HepG2 (cell line): ENCODE results near the gene MICA. TPM values are rescaled to one million over a fixed set of nuclear protein-coding genes. Genes with fewer than 3 reads are reported as not detected.
A peak's percentile ranks its signal among the peaks of the same experiment; 100 is the strongest.

Experiments
- ATF7 ChIP-seq, 2 experiments: fragments of 450-650 bp in 1 of 2; sonication (generic) in 1 of 2; formaldehyde crosslinking in 1 of 2; IDR thresholded peaks; 2 replicates each; pipeline versions ENCODE4 v1.4.0 to v1.6.1; 2016 to 2020; ENCODE audit warnings: antibody characterized with exemption in 1 of 2, mild to moderate bottlenecking in 1 of 2, missing genetic modification reagents in 1 of 2
- BRCA1 ChIP-seq: sonication (generic); formaldehyde crosslinking; IDR thresholded peaks from 2 replicates; pipeline ENCODE4 v1.4.0; 2020; ENCODE audit warnings: missing genetic modification reagents
- CSRNP1 ChIP-seq: sonication (generic); formaldehyde crosslinking; IDR thresholded peaks from 2 replicates; pipeline ENCODE4 v1.8.1; 2023; ENCODE audit warnings: mild to moderate bottlenecking, missing genetic modification reagents
- IRF9 ChIP-seq: sonication (generic); formaldehyde crosslinking; IDR thresholded peaks from 2 replicates; pipeline ENCODE4 v1.8.0; 2022; ENCODE audit warnings: missing genetic modification reagents, mild to moderate bottlenecking, borderline replicate concordance
- NCOA5 ChIP-seq: sonication (generic); formaldehyde crosslinking; IDR thresholded peaks from 2 replicates; pipeline ENCODE4 v1.4.0; 2020; ENCODE audit warnings: missing genetic modification reagents
- PAXIP1 ChIP-seq: sonication (generic); formaldehyde crosslinking; conservative IDR thresholded peaks from 2 replicates; pipeline ENCODE4 v1.4.0; 2020; ENCODE audit warnings: mild to moderate bottlenecking, missing genetic modification reagents, moderate library complexity
- RAD51 ChIP-seq: fragments of 450-650 bp; IDR thresholded peaks from 2 replicates; pipeline ENCODE4 v1.6.1; 2016; ENCODE audit warnings: borderline replicate concordance
- SALL2 ChIP-seq: sonication (generic); formaldehyde crosslinking; IDR thresholded peaks from 2 replicates; pipeline ENCODE4 v1.8.1; 2023; ENCODE audit warnings: mild to moderate bottlenecking, missing genetic modification reagents, inconsistent platforms
- SMC3 ChIP-seq: IDR thresholded peaks from 2 replicates; pipeline ENCODE4 v1.6.1; 2011; ENCODE audit warnings: low read length, improper control_type of control experiment
- SRY ChIP-seq: sonication (generic); formaldehyde crosslinking; IDR thresholded peaks from 2 replicates; pipeline ENCODE4 v1.8.0; 2022; ENCODE audit warnings: mild to moderate bottlenecking, missing genetic modification reagents
- ZNF264 ChIP-seq: sonication (generic); formaldehyde crosslinking; IDR thresholded peaks from 2 replicates; pipeline ENCODE4 v1.4.0; 2020; ENCODE audit warnings: missing genetic modification reagents
- ZNF34 ChIP-seq: sonication (generic); formaldehyde crosslinking; IDR thresholded peaks from 2 replicates; pipeline ENCODE4 v1.4.0; 2020; ENCODE audit warnings: mild to moderate bottlenecking, missing genetic modification reagents, borderline replicate concordance
- ZNF350 ChIP-seq: sonication (generic); formaldehyde crosslinking; IDR thresholded peaks from 2 replicates; pipeline ENCODE4 v1.4.0; 2020; ENCODE audit warnings: mild to moderate bottlenecking, low read depth, missing genetic modification reagents, borderline replicate concordance
- ZNF569 ChIP-seq: sonication (generic); formaldehyde crosslinking; IDR thresholded peaks from 2 replicates; pipeline ENCODE4 v1.5.0; 2020; ENCODE audit warnings: mild to moderate bottlenecking, missing genetic modification reagents, moderate library complexity, borderline replicate concordance
- ZNF574 ChIP-seq: sonication (generic); formaldehyde crosslinking; IDR thresholded peaks from 2 replicates; pipeline ENCODE4 v1.4.0; 2020; ENCODE audit warnings: missing genetic modification reagents
- ZNF580 ChIP-seq: IDR thresholded peaks from 2 replicates; pipeline ENCODE4 v1.6.1; 2016; ENCODE audit warnings: low read depth, borderline replicate concordance
- ZNF746 ChIP-seq: sonication (generic); formaldehyde crosslinking; IDR thresholded peaks from 2 replicates; pipeline ENCODE4 v1.8.0; 2022; ENCODE audit warnings: mild to moderate bottlenecking, missing genetic modification reagents
- ZNF772 ChIP-seq: sonication (generic); formaldehyde crosslinking; IDR thresholded peaks from 2 replicates; pipeline ENCODE4 v1.5.0; 2020; ENCODE audit warnings: mild to moderate bottlenecking, missing genetic modification reagents
- polyA plus RNA-seq, 8 experiments: library from polyadenylated mRNA; depleted of rRNA in 3 of 8; stranded (reverse) in 7 of 8; unstranded in 1 of 8; fragments of >200 nt; fragmentation: Illumina TruSeq in 4 of 8; extraction: Trizol in 4 of 8; gene quantifications; 2 replicates each; pipeline versions ENCODE4 v1.2.1 to v1.2.3, GENCODE V29; 2011 to 2016; ENCODE audit warnings: low read depth in 4 of 8, missing spikeins in 1 of 8, mixed read lengths in 1 of 8; ENCODE audit not compliant: insufficient read depth in 1 of 8
- total RNA-seq, 5 experiments: library from RNA; depleted of rRNA; stranded (reverse); fragments of >200 nt; fragmentation: Illumina TruSeq; extraction: Trizol; gene quantifications; 2 replicates each; pipeline ENCODE4 v1.2.3, GENCODE V29; 2016; ENCODE audit warnings: low read depth in 1 of 5

MICA gene
- total and polyA plus RNA-seq, 2 of the 13 experiments (the other 11 are each of a cell fraction or from before 2014, with no cell fraction given), result 21.6 to 38.1 TPM

- TF ChIP-seq IRF9 (0 out of 2 replicates have a peak, but pooled peaks have one; percentile 58), PAXIP1 (CRISPR knock-in tag) (peak; percentile 12; the same call in 1 of the 2 replicates), SRY (CRISPR knock-in tag) (peak; percentile 65; the same call in 1 of the 2 replicates), ZNF772 (peak; percentile 73; the same call in 1 of the 2 replicates), RAD51 (no peak), CSRNP1 (CRISPR knock-in tag) (0 out of 2 replicates have a peak, but pooled peaks have one; percentile 43), ZNF350 (peak; percentile 74; the same call in 1 of the 2 replicates), SALL2 (CRISPR knock-in tag) (peak; percentile 33; the same call in 1 of the 2 replicates), ZNF574 (CRISPR knock-in tag) (peak; percentile 77), ZNF264 (CRISPR knock-in tag) (no peak), NCOA5 (CRISPR knock-in tag) (no peak), ZNF580 (CRISPR knock-in tag) (peak; percentile 55; the same call in 1 of the 2 replicates), SMC3 (peak; percentile 47; the same call in 1 of the 2 replicates), ZNF746 (CRISPR knock-in tag) (no peak), BRCA1 (CRISPR knock-in tag) (no peak), ZNF34 (CRISPR knock-in tag) (no peak), ATF7 (IDR thresholded peaks at IDR 0.05) (no peak), ATF7 (CRISPR knock-in tag; IDR thresholded peaks at IDR 0.05) (no peak; the same call in 1 of the 2 replicates), ZNF569 (CRISPR knock-in tag) (peak; percentile 86; the same call in 1 of the 2 replicates)
Measured at GRCh38 chr6:31399589-31400466, 3.6 kb upstream of the MICA start (continued).
